Kidney (tissue), 14 donors: ENCODE results near the gene ZNF689. TPM values are rescaled to one million over a fixed set of nuclear protein-coding genes. Genes with fewer than 3 reads are reported as not detected.

Experiments
- DNase-seq, 5 donors: peaks; one replicate each; pipeline ENCODE4 v3.0.0-alpha.2; 2013 to 2020
- FAIRE-seq: peaks from 2 replicates; lab custom pipeline; 2012; peaks lifted over from hg19 to GRCh38; lab: Jason Lieb, UNC
- H3K27ac ChIP-seq, 2 donors: one replicate each; pipeline ENCODE4 v1.7.0; 2013; ENCODE audit warnings: low read depth in 2 of 2, low read length in 2 of 2, inconsistent platforms in 1 of 2
- H3K27me3 ChIP-seq: one replicate; pipeline ENCODE4 v1.7.1; 2013; ENCODE audit warnings: low read length, inconsistent platforms; ENCODE audit not compliant: control insufficient read depth, insufficient read depth
- H3K36me3 ChIP-seq, 3 donors: one replicate each; pipeline versions ENCODE4 v1.7.0 to v1.7.1; 2013; ENCODE audit warnings: low read length in 3 of 3, control low read depth in 1 of 3, inconsistent platforms in 1 of 3; ENCODE audit not compliant: insufficient read depth in 3 of 3, control insufficient read depth in 2 of 3
- H3K4me1 ChIP-seq, 3 donors: one replicate each; pipeline versions ENCODE4 v1.7.0 to v1.7.1; 2013; ENCODE audit warnings: low read length in 3 of 3, inconsistent platforms in 1 of 3, low read depth in 1 of 3; ENCODE audit not compliant: control insufficient read depth in 2 of 3, insufficient read depth in 2 of 3
- H3K4me3 ChIP-seq, 3 donors: one replicate each; pipeline versions ENCODE4 v1.7.0 to v1.8.1; 2013; ENCODE audit warnings: low read length in 3 of 3, control low read depth in 1 of 3, inconsistent platforms in 1 of 3
- H3K9ac ChIP-seq, 3 donors: one replicate each; pipeline versions ENCODE4 v1.7.0 to v1.7.1; 2013; ENCODE audit warnings: low read length in 3 of 3, control low read depth in 1 of 3, inconsistent platforms in 1 of 3
- H3K9me3 ChIP-seq, 3 donors: one replicate each; pipeline versions ENCODE4 v1.7.0 to v1.7.1; 2013; ENCODE audit warnings: low read length in 3 of 3, control low read depth in 1 of 3, inconsistent platforms in 1 of 3; ENCODE audit not compliant: control insufficient read depth in 2 of 3, insufficient read depth in 1 of 3
- intact Hi-C: fragments of 100-400 bp; cut with DNase I; formaldehyde crosslinking; loops from one replicate; pipeline ENCODE4 v1.11.1; 2022
- polyA plus RNA-seq: library from polyadenylated mRNA; stranded (reverse); fragments of 350-450 nt; fragmentation: Illumina TruSeq; extraction: RNeasy Lipid Tissue Mini Kit (QIAGEN cat#74804); gene quantifications from one replicate; pipeline ENCODE4 v1.2.3, GENCODE V29; 2014; ENCODE audit warnings: low read depth, low replicate concordance; ENCODE audit not compliant: insufficient read depth
- total RNA-seq: library from RNA; stranded (reverse); fragmentation: NEBNext Ultra II Directional; extraction: Animal tissue kit (Norgen Biotek cat#: 25700); gene quantifications from one replicate; pipeline ENCODE4 v1.2.1, GENCODE V29; 2021
- TF ChIP-seq, protein P1 (sequence below): IDR thresholded peaks from 3 replicates; pipeline ENCODE4 v1.5.1; 2012; ENCODE audit warnings: mild to moderate bottlenecking, moderate library complexity, borderline replicate concordance; ENCODE audit not compliant: insufficient read depth; ENCODE audit errors: extremely low read depth
- donor health status: control.
- donor health status: control.
- donor health status: control.
- donor health status: control.
- donor health status: control.
- donor health status: DM: yes; HTN: yes; CAD: no.
- donor health status: Normal renal cell carcinoma (clear cell type).

ZNF689 gene
- total and polyA plus RNA-seq, 2 donors from 2014 or later = 3.9 to 9.0 TPM

- peaks cover 8 to 15% (median 11%) of the 10 kb centered on the region in 3 donors for H3K4me1 ChIP-seq
- no peak overlapping the region for H3K27ac ChIP-seq
- TF ChIP-seq, protein P1, sequence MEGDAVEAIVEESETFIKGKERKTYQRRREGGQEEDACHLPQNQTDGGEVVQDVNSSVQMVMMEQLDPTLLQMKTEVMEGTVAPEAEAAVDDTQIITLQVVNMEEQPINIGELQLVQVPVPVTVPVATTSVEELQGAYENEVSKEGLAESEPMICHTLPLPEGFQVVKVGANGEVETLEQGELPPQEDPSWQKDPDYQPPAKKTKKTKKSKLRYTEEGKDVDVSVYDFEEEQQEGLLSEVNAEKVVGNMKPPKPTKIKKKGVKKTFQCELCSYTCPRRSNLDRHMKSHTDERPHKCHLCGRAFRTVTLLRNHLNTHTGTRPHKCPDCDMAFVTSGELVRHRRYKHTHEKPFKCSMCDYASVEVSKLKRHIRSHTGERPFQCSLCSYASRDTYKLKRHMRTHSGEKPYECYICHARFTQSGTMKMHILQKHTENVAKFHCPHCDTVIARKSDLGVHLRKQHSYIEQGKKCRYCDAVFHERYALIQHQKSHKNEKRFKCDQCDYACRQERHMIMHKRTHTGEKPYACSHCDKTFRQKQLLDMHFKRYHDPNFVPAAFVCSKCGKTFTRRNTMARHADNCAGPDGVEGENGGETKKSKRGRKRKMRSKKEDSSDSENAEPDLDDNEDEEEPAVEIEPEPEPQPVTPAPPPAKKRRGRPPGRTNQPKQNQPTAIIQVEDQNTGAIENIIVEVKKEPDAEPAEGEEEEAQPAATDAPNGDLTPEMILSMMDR = no peak
- H3K9ac ChIP-seq = no peak overlapping the region
- intact Hi-C loops = no loop called here
- H3K4me3 ChIP-seq = no peak overlapping the region
- DNase-seq (peak in 1 of 5 donors; percentile 30), FAIRE-seq (no peak)
- no peaks in the 10 kb centered on the region for H3K36me3 ChIP-seq
- H3K27me3 ChIP-seq = no peaks in the 10 kb centered on the region
- no peaks in the 10 kb centered on the region for H3K9me3 ChIP-seq
Measured at GRCh38 chr16:30622455-30623032, 12.4 kb upstream of the ZNF689 start.

DNA sequence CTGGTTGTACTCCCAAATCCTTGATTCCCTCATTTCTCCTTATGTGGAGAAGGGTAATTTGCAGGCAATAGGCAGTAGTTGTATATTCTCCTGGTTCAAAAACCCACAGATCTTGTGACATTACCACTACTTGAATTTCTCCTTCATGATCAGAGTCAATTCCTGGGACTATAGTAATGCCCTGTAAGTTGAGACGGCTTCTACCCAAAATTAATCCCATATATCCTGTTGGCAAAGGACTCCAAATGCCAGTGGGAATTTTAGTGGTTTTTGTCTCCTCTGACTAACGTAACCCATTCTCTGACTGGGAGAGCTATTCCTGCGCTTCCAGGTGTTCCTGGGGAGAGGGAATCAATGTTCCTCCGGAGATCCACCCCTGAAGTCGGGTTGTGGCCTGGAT lies 11.6 kb upstream of the ZNF689 start:
- no peak overlapping the region for H3K27ac ChIP-seq
- H3K27me3 ChIP-seq = no peaks in the 10 kb centered on the region
- H3K9ac ChIP-seq = no peak overlapping the region
- H3K9me3 ChIP-seq = no peaks in the 10 kb centered on the region
- FAIRE-seq (no peak), DNase-seq (no peak)
- H3K36me3 ChIP-seq = no peaks in the 10 kb centered on the region
- TF ChIP-seq, protein P1 = no peak
- peaks cover 8 to 16% (median 11%) of the 10 kb centered on the region in 3 donors for H3K4me1 ChIP-seq
- intact Hi-C loops = no loop called here
- H3K4me3 ChIP-seq = no peak overlapping the region

DNA sequence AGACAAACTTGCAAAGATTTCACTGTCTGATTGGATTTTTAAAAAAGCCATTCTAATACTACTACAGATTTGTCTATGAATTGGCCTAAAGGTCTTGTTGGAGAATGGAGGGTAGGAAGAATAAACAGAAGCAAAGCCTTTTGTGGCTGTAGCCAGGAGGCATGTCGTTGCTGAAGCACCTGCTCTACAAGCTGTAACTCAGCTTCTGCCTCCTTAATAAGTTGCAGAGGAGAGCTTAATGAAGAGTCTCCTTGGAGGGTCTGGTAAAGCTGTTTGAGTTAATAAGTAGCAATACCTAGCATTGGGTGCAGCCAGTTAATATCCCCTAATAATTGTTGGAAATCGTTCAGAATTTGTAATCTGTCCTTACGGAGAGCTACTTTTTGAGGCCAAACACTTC lies 10.0 kb upstream of the ZNF689 start:
- TF ChIP-seq, protein P1 = no peak
- intact Hi-C loops = no loop called here
- H3K9me3 ChIP-seq = no peaks in the 10 kb centered on the region
- H3K36me3 ChIP-seq = no peaks in the 10 kb centered on the region
- no peak overlapping the region for H3K27ac ChIP-seq
- H3K9ac ChIP-seq = no peak overlapping the region
- H3K4me3 ChIP-seq = no peak overlapping the region
- H3K27me3 ChIP-seq = no peaks in the 10 kb centered on the region
- DNase-seq (peak in 2 of 5 donors; percentile 49 to 59), FAIRE-seq (no peak)
- H3K4me1 ChIP-seq = peaks cover 11 to 28% (median 11%) of the 10 kb centered on the region in 3 donors
